ENCODE data around the gene ADCY5.

ADCY5 gene

GRCh38 chr3:123384256-123384655 lies 64.6 kb downstream of the ADCY5 start:
- DNase-seq, result no peak

DNA sequence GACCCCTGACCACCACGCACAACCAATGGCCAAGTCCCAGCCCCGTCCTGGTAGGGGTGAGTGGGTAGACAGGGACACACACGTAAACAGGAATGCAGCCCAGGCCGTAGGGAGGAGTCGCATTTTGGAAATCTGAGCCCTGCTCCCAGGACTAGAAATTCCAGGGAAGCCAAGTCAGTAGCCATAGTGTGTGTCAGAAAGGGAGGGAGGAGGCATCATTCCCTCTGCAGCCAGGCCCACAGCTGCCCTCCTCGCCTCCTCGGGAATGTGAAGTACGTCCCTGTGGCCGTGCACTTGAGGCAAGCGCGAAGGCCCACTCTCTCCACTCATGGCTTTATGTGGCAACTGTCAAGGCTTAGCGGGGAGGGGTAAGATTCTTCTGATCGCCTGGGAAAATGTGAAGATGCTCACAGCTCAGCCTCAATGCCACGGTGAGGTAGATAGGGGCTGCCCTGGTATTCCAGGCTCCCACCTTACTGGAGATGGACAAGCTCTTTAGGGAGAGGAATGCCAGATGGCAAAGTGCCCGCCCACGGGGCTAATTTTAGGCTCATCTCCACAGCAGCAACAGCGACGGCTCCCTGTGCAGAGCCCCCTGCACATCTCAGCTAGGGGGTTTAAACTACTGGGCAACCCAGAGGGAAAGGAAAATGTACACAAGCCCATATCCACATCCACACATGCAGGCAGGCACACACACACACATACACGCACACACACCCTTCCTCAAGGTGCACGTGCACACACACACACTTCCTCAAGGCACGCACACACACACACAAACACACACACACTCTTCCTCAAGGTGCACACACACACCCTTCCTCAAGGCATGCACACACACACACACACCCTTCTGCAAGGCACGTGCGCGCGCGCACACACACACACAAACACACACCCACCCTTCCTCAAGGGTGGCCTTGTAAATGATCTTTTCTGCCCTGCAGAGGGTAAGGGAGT lies 65.5 kb downstream of the ADCY5 start:
- no peak for DNase-seq

DNA sequence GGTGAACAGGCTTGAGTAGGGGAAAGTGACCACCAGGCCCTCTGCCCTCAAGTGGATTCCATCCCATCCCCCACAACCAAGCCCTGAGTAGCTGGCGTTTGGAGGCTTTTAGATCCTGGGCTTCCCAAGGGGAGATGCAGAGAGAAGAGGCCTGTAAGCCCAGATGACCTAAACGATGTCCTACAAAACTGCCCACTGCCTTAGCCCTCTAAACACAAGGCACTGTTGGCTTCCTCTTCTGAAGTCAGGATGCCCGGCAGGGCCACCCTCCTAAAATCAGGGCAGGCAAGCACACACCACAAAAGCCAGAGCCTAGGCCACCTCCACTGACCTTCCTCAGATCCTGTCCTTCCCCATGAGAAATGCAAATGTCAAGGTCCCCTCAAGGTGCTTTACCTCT lies 68.6 kb downstream of the ADCY5 start:
- DNase-seq, result no peak

DNA sequence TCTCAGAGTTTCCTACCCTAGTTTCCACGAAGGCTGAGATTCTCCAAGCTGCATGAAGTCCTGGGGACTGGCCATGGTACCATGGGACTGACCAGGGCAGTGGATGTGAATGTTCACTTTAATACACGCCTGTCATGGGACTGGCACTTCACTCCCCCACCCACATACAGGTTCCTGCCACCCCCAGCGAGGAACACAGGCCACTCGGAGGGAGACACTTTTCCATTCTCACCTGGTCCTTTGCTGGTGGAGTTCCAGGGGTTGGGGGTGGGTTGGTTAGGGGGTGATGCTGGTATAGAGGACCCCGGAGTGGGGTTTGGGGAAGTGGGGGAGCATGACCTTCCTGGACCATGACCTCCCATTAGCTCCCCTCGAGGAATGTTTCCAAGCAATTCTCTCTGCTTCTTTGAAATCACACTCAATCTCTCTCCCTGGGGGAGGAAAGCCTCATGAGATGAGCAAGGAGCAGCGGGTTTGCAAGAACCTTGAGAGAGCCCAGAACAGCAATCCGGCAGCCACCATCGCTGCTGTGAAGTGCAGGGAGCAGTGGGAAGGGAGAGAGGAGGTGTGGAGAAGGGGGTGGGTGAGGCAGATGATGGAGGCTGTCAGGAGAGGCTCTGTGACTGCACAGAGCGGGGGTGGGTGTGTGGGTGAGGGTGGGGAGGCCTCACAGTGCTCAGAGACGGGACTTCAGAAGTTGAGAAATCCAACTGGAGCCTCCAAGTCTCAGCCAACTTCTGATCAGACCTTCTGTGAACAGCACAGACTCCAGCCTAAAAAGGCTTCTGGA lies 69.7 kb downstream of the ADCY5 start:
- DNase-seq, result no peak

DNA sequence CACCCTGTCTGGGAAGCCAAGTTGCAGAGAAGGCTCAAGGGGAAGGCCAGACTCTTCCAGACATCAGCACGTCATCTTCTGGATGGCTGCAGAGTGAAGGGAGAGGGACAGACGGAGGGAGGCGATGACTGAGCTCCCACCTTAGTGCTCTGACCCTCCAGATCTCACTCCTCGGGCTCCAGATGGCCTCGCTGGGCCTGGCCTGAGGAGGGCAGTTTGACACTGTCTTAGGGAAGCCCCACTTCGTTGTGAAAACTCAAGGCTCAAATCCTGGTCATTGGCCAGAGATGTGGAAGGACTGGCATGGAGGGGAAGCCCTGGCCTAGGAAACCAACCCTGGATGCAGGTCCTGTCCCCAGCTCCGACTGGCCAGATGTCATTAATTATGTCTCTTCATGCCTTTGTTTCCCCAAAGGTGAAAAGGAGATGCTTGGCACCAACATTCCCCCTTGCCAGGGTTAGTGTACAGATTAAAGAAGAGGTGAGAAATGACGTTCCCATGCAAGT lies 70.4 kb downstream of the ADCY5 start:
- no peak for DNase-seq

- no peak for DNase-seq
These were observed 71.6 kb downstream of the ADCY5 start for GRCh38 chr3:123377243-123377740.

DNA sequence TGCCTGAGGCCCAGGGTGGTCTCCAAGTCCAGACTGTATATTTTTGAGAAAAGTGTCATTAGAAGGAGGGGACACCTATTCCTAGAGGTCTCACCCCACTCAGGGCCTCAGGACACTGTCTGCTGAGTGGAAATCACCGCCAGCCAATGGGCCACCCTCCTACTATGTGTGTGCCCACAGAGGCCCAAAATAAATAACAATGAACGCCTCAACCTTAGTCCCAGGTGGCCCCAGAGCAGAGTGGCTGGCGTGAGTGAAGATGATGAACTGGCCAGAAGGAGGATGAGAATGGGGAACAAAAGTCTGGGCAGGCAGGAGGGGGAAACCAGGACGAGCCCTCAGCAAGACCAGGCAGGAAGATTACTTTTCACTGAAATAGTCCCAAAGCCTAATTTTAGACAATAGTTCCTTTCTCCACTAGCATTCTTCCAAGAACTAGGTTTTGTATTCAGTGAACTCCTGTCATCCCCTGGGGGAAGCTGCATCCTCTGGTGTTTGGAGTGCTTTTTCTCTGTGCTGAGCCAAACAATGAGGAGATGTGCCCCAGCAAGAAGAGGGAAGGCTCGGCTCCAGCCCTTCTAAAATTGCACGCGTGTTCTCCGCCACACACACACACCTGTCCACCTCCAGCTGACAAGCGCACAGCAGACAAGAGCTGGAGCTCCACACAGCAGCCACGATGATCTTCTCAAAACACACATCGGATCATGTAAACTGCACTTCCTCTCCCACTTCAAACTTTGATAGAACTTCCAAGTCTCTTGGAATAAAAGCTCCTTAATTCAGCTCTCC lies 72.2 kb downstream of the ADCY5 start:
- no peak for DNase-seq

DNA sequence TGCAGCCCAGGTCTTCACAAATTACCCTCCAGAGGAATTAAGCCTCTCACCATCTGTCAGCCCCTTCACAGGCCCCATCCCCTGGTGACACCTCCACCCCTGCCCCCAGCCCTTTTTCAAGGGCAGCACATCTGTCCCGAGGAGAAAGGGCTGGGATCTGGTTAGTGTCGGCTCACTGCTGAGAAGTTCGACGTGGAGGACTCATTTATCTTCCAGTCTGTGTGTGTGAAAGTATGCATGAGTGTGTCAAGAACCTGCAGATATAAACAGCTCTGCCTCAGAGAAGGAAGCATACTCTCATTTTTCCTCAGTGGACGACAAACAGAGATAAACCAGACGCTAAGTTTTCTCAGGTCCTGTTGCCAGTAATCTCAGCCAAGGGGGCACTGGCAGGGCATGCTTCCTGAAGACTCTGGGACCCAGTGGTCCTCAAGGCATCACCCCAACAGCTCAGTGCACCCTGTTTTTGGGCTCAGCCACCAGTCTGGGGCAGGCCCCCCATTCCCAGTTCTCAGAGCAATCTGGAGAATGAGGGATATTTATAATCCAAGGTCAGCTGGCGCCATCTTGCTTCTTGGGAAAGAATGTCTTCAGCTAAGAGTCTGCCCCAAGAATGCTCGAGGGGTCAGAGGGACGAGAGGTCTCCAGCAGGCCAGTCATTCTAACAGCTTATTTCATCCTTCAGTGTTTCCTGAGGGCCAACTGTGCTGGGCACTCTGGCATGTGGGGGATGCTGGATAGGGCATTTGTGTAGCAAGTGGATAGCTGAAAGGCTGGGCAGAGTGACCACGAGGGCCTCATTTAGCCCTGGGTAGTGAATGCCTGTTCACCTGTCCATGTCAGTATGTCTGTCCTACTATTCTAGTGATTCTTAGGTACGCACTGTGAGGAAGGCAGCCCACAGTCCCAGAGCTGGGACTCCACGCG lies 73.6 kb downstream of the ADCY5 start:
- DNase-seq, result no peak

- DNase-seq, result no peak
These were observed 74.9 kb downstream of the ADCY5 start for GRCh38 chr3:123374016-123374415.

GRCh38 chr3:123373474-123373987 lies 75.4 kb downstream of the ADCY5 start:
- no peak for DNase-seq

DNA sequence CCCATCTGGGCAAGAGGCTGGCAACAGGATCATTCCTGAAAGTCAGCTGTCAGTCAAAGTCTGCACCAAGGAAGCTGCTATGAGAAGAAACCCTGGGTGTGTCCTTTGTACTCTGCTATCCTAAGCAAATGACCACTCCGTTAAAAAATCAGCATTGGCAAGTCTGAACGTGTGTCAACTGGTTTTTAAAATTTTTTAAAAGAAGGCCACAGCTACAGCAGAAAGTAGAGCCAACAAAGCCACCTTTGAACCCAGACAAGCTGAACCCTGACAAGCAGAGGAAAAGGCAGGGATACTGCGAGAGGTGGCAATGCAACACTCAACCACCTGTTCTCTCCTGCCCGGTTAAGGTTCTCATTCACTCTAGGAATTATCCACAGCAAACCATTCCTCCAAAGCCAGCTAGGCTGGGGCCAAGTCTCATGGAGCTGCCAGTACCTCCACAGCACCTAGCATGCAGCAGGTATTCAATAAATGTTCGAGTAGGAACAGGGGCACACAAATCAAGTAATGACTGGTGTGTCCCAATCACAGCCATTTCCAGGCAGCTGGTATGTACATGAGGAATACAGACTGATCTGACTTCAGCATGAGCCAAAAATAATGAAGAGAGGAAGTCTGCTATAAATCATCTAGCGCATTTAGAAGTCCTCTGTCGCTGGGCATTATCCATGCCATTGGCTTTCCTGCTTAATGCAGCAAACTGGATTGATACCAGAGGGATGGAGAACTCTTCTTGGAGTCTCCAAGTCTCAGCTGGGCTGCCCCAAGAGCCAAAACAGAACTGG lies 76.0 kb downstream of the ADCY5 start:
- DNase-seq, result no peak

GRCh38 chr3:123371859-123372685 lies 76.8 kb downstream of the ADCY5 start:
- DNase-seq, result no peak

- DNase-seq, result no peak
These were observed 77.5 kb downstream of the ADCY5 start for GRCh38 chr3:123371426-123371825.

DNA sequence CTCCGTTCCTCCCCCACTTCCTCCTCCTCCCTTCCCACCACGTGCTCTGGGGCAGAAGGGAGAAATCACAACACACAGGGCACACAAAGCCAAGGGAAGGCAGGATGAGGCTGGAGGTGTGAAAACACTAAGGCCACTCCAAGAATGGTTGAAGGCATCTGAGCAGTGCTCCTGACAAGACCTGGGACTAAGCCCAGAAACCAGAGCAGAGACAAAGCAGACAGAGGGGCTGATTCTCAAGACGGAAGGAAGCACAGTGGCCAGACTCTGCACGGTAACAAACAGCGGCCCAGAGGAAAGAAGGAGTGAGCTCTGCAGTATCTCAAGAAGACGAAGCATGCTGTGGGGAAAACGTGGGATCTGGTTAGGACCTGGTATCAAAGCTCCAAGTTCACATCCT lies 78.1 kb downstream of the ADCY5 start:
- no peak for DNase-seq

DNA sequence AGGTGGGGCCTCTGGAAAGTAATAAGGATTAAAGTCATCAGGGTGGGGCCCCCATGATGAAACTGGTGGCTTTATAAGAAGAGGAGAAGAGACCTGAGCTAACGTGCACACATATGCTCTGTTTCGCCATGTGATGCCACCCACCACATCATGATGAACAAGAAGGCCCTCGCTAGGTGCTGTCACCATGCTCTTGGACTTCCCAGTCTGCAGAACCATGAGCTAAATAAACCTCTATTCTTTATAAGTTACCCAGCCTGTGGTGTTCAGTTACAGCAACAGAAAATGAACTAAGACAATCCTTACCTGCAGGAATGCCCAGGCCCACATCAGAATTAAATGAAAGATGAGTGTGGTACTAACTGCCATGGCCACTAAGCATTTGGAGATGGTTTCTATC lies 79.8 kb downstream of the ADCY5 start:
- DNase-seq, result no peak

DNA sequence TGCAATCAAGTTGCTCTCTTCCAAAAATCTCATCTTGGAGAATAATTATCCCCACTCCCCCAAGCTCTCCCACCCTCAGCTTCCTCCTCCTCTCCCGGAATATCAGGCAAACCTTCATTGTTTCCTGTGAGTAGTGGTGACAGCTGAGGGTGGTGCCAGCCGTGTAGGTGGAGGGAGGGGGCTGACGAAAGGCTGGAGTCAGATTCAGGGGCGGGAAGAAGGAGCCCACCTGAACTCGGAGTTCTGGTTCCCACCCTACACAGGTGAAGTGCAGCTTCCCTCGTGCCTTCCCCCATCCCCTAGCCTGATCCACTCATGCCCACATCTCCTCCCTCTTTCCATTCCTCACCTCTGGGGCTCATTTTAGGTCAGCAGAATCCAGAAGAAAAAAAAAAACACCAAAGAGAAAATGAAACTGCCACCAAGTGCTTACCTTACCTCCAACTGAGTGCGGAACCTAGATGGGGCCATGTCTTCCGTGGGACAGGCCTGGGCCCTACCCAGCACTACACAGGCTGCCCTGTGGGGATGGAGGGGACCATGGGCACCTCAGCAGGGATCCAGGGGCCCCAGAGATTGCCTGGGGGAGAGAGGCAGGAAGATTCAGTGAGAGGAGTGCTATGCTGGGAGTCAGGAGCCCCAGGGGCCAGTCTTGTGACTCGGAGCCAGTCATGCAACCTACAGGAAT lies 81.3 kb downstream of the ADCY5 start:
- no peak for DNase-seq

DNA sequence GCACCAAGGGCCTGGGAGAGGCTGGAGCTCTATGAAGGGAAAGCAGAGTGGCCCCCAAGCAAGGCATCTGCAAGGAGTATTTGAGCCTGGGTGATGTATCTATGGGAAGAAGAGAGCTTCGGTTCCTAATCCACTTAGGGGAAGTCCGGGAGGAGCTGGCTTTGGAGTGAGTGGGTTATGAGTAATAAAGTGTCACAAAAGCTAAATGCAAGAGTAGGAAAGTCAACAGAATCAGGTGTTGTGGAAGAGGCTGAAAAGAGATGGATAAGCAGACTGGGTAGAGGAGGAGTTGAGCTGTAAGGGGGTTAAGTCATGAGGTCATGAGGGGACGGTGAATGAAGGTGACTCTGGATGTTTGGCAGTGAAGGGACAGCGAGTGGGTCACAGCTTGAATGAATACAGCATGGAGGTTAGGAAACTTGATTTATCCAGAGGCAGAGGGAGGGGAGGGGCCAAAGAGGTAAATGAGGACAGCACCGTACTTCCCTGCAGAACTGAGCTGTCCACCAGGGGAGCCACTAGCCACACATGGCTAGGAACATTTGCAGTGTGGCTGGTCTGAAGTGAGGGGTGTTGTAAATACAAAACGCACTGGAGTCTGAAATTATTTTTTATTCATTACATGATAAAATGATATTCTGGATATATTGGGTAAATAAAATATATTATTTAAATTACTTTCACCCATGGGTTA lies 83.3 kb downstream of the ADCY5 start:
- no peak for DNase-seq

GRCh38 chr3:123361071-123361470 lies 87.8 kb downstream of the ADCY5 start:
- no peak for DNase-seq
